ENCODE data around the gene KLHDC3. TPM values are rescaled to one million over a fixed set of nuclear protein-coding genes. Genes with fewer than 3 reads are reported as not detected.

The KLHDC3 gene
- total and polyA plus RNA-seq, 2 of the 13 experiments (the other 11 are each of a cell fraction or from before 2014, with no cell fraction given) = 78.3 to 91.5 TPM

- TF ChIP-seq DMTF1 (CRISPR knock-in tag; IDR thresholded peaks at IDR 0.05) (no peak), ZNF260 (CRISPR knock-in tag; IDR thresholded peaks at IDR 0.05; ENCODE audit: borderline replicate concordance, low read depth) (no peak), ZNF660 (CRISPR knock-in tag; IDR thresholded peaks at IDR 0.05; ENCODE audit: borderline replicate concordance, low read depth) (no peak), ZNF580 (CRISPR knock-in tag; IDR thresholded peaks at IDR 0.05; ENCODE audit: borderline replicate concordance, low read depth) (peak; percentile 85; the same call in 1 of the 2 replicates), ELF4 (CRISPR knock-in tag; IDR thresholded peaks at IDR 0.05; ENCODE audit: borderline replicate concordance) (no peak; the same call in 1 of the 2 replicates), ZNF546 (CRISPR knock-in tag; conservative IDR thresholded peaks at IDR 0.05) (no peak), ZNF576 (CRISPR knock-in tag; IDR thresholded peaks at IDR 0.05) (no peak), NFE2L2 (IDR thresholded peaks at IDR 0.05; ENCODE audit: low read length) (no peak), ZNF670 (CRISPR knock-in tag; IDR thresholded peaks at IDR 0.05; ENCODE audit: borderline replicate concordance) (no peak), CC2D1A (CRISPR knock-in tag; IDR thresholded peaks at IDR 0.05) (no peak), PCBP1 (IDR thresholded peaks at IDR 0.05; ENCODE audit: borderline replicate concordance, low read depth, low read length) (peak; percentile 91; the same call in 1 of the 2 replicates), THYN1 (CRISPR knock-in tag; IDR thresholded peaks at IDR 0.05; ENCODE audit: borderline replicate concordance, low read depth) (no peak), RBFOX2 (IDR thresholded peaks at IDR 0.05; ENCODE audit: low read depth, low read length) (peak; percentile 84), ZBTB38 (CRISPR knock-in tag; IDR thresholded peaks at IDR 0.05) (peak; percentile 48; the same call in 1 of the 2 replicates), MXD4 (CRISPR knock-in tag; IDR thresholded peaks at IDR 0.05) (peak; percentile 69; the same call in 1 of the 2 replicates), FOXO1 (CRISPR knock-in tag; IDR thresholded peaks at IDR 0.05) (peak; percentile 93), ZNF556 (CRISPR knock-in tag; IDR thresholded peaks at IDR 0.05; ENCODE audit: borderline replicate concordance) (peak; percentile 75; the same call in 1 of the 2 replicates), SNAPC2 (CRISPR knock-in tag; IDR thresholded peaks at IDR 0.05) (peak; percentile 83; the same call in 1 of the 2 replicates), LCORL (IDR thresholded peaks at IDR 0.05) (peak; percentile 68; the same call in 1 of the 2 replicates), LCORL (CRISPR knock-in tag; IDR thresholded peaks at IDR 0.05) (peak; percentile 73; the same call in 1 of the 2 replicates), TAF1 (CRISPR knock-in tag; IDR thresholded peaks at IDR 0.05) (peak; percentile 64; the same call in 1 of the 2 replicates), ZNF550 (CRISPR knock-in tag; IDR thresholded peaks at IDR 0.05; ENCODE audit: borderline replicate concordance) (no peak), ZEB1 (IDR thresholded peaks at IDR 0.05; ENCODE audit: insufficient replicate concordance, low read depth) (no peak), CBX2 (IDR thresholded peaks at IDR 0.05; ENCODE audit: low read depth, low read length) (no peak), CBX2 (CRISPR knock-in tag; IDR thresholded peaks at IDR 0.05; ENCODE audit: low read depth) (no peak), KLF13 (CRISPR knock-in tag; IDR thresholded peaks at IDR 0.05) (no peak), CHD2 (IDR thresholded peaks at IDR 0.05; ENCODE audit: low read depth, low read length) (peak; percentile 14; the same call in 1 of the 2 replicates), ZNF20 (CRISPR knock-in tag; IDR thresholded peaks at IDR 0.05) (no peak), CCAR2 (optimal IDR thresholded peaks at IDR 0.05; ENCODE audit: low read depth, low read length) (no peak)
Observed at GRCh38 chr6:43013843-43014433, at the start of gene KLHDC3, which contains the start of gene MEA1 (continued).
